Measurements from ENCODE around the gene TRAPPC10.

DNA sequence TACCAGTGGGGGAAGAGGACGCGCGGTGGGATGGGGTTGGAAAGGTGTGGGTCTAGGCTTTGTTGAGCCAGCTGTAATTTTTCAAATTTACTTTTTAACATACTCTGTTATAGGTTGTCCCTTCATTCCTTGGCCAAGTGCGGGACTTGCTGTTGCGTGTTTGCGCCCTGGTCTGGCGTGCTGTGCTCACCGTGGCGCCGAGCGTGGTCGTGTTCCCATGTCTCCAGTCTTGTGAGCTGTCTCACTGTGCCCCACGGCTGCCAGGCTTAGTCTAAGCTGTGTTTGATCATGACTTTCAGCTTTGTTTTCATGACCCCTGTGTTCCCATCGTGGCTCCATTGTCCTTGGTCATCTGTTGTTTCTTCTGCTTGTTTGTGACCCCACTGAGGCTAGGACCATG lies 26.0 kb downstream of the TRAPPC10 start:
- TF ChIP-seq, protein P1, sequence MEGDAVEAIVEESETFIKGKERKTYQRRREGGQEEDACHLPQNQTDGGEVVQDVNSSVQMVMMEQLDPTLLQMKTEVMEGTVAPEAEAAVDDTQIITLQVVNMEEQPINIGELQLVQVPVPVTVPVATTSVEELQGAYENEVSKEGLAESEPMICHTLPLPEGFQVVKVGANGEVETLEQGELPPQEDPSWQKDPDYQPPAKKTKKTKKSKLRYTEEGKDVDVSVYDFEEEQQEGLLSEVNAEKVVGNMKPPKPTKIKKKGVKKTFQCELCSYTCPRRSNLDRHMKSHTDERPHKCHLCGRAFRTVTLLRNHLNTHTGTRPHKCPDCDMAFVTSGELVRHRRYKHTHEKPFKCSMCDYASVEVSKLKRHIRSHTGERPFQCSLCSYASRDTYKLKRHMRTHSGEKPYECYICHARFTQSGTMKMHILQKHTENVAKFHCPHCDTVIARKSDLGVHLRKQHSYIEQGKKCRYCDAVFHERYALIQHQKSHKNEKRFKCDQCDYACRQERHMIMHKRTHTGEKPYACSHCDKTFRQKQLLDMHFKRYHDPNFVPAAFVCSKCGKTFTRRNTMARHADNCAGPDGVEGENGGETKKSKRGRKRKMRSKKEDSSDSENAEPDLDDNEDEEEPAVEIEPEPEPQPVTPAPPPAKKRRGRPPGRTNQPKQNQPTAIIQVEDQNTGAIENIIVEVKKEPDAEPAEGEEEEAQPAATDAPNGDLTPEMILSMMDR (IDR thresholded peaks at IDR 0.05; ENCODE audit: low read depth, low read length), result no peak
- TF ChIP-seq EZH2phosphoT487 (IDR thresholded peaks at IDR 0.05; ENCODE audit: low read depth), result no peak

Data from OCI-LY3 (cell line).